Kidney (tissue), 14 donors: ENCODE measurements around the gene RIBC1. TPM values are rescaled to one million over a fixed set of nuclear protein-coding genes. Genes with fewer than 3 reads are reported as not detected.
A peak's percentile ranks its signal among the peaks of the same experiment; 100 is the strongest.
"Not testable (repeated sequence)": the region's sequence is repeated elsewhere in the genome, so short reads cannot be mapped to it uniquely, and the experiment has no call there.

ENCODE experiments used
- DNase-seq, 5 donors: peaks; one replicate each; pipeline ENCODE4 v3.0.0-alpha.2; 2013 to 2020
- FAIRE-seq: peaks from 2 replicates; lab custom pipeline; 2012; peaks lifted over from hg19 to GRCh38; lab: Jason Lieb, UNC
- H3K27ac ChIP-seq, 2 donors: one replicate each; pipeline ENCODE4 v1.7.0; 2013; ENCODE audit warnings: low read depth in 2 of 2, low read length in 2 of 2, inconsistent platforms in 1 of 2
- H3K27me3 ChIP-seq: one replicate; pipeline ENCODE4 v1.7.1; 2013; ENCODE audit warnings: low read length, inconsistent platforms; ENCODE audit not compliant: control insufficient read depth, insufficient read depth
- H3K36me3 ChIP-seq, 3 donors: one replicate each; pipeline versions ENCODE4 v1.7.0 to v1.7.1; 2013; ENCODE audit warnings: low read length in 3 of 3, control low read depth in 1 of 3, inconsistent platforms in 1 of 3; ENCODE audit not compliant: insufficient read depth in 3 of 3, control insufficient read depth in 2 of 3
- H3K4me1 ChIP-seq, 3 donors: one replicate each; pipeline versions ENCODE4 v1.7.0 to v1.7.1; 2013; ENCODE audit warnings: low read length in 3 of 3, inconsistent platforms in 1 of 3, low read depth in 1 of 3; ENCODE audit not compliant: control insufficient read depth in 2 of 3, insufficient read depth in 2 of 3
- H3K4me3 ChIP-seq, 3 donors: one replicate each; pipeline versions ENCODE4 v1.7.0 to v1.8.1; 2013; ENCODE audit warnings: low read length in 3 of 3, control low read depth in 1 of 3, inconsistent platforms in 1 of 3
- H3K9ac ChIP-seq, 3 donors: one replicate each; pipeline versions ENCODE4 v1.7.0 to v1.7.1; 2013; ENCODE audit warnings: low read length in 3 of 3, control low read depth in 1 of 3, inconsistent platforms in 1 of 3
- H3K9me3 ChIP-seq, 3 donors: one replicate each; pipeline versions ENCODE4 v1.7.0 to v1.7.1; 2013; ENCODE audit warnings: low read length in 3 of 3, control low read depth in 1 of 3, inconsistent platforms in 1 of 3; ENCODE audit not compliant: control insufficient read depth in 2 of 3, insufficient read depth in 1 of 3
- CTCF ChIP-seq: IDR thresholded peaks from 3 replicates; pipeline ENCODE4 v1.5.1; 2012; ENCODE audit warnings: mild to moderate bottlenecking, moderate library complexity, borderline replicate concordance; ENCODE audit not compliant: insufficient read depth; ENCODE audit errors: extremely low read depth
- intact Hi-C: fragments of 100-400 bp; cut with DNase I; formaldehyde crosslinking; loops from one replicate; pipeline ENCODE4 v1.11.1; 2022
- polyA plus RNA-seq: library from polyadenylated mRNA; stranded (reverse); fragments of 350-450 nt; fragmentation: Illumina TruSeq; extraction: RNeasy Lipid Tissue Mini Kit (QIAGEN cat#74804); gene quantifications from one replicate; pipeline ENCODE4 v1.2.3, GENCODE V29; 2014; ENCODE audit warnings: low read depth, low replicate concordance; ENCODE audit not compliant: insufficient read depth
- total RNA-seq: library from RNA; stranded (reverse); fragmentation: NEBNext Ultra II Directional; extraction: Animal tissue kit (Norgen Biotek cat#: 25700); gene quantifications from one replicate; pipeline ENCODE4 v1.2.1, GENCODE V29; 2021
- donor health status: control.
- donor health status: control.
- donor health status: control.
- donor health status: control.
- donor health status: control.
- donor health status: DM: yes; HTN: yes; CAD: no.
- donor health status: Normal renal cell carcinoma (clear cell type).

The RIBC1 gene
- total and polyA plus RNA-seq, 2 donors from 2014 or later: 2.5 to 6.4 TPM

GRCh38 chrX:53412446-53412845, 10.2 kb upstream of the RIBC1 start:
- H3K4me3 ChIP-seq: no peak overlapping the region
- FAIRE-seq (no peak), DNase-seq (no peak)
- H3K27me3 ChIP-seq: no peaks in the 10 kb centered on the region
- peaks cover 4 to 33% (median 10%) of the 10 kb centered on the region in 3 donors for H3K36me3 ChIP-seq
- H3K9ac ChIP-seq: no peak overlapping the region
- H3K9me3 ChIP-seq: no peaks in the 10 kb centered on the region
- TF ChIP-seq CTCF: no peak
- H3K27ac ChIP-seq: no peak overlapping the region
- intact Hi-C loops: no loop called here
- no peaks in the 10 kb centered on the region for H3K4me1 ChIP-seq

- H3K27me3 ChIP-seq, H3K4me1 ChIP-seq, H3K9me3 ChIP-seq, H3K4me3 ChIP-seq, DNase-seq, FAIRE-seq, H3K27ac ChIP-seq, H3K36me3 ChIP-seq, intact Hi-C loops, H3K9ac ChIP-seq: not testable (repeated sequence)
Measured at GRCh38 chrX:53420351-53420750, 2.3 kb upstream of the RIBC1 start.

DNA sequence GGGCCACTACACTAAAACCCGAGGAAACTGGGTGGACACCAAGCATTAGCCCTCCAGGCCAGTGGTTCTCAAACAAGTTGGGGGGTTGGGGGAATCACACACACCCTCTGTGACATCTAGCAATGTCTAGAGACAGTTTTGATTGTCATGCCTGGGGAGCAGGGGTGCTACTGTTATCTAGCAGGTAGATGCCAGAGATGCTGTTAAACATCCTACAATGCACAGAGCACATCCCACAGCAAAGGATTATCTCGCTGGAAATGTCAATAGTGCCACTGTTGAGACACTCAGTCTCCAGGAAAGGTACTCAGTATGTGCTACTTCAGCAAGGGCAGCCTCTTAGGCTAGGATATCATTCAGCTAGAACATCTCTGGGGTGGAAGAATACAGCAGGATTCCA, 1.5 kb upstream of the RIBC1 start:
- TF ChIP-seq CTCF: no peak
- FAIRE-seq (no peak), DNase-seq (no peak)
- intact Hi-C loops: no loop called here
- H3K9me3 ChIP-seq: no peaks in the 10 kb centered on the region
- peak overlapping the region; percentile 3 to 92 (median 84) for H3K4me3 ChIP-seq
- no peak overlapping the region for H3K27ac ChIP-seq
- peaks cover 0 to 9% (median 6%) of the 10 kb centered on the region in 3 donors for H3K4me1 ChIP-seq
- H3K27me3 ChIP-seq: peaks cover 2% of the 10 kb centered on the region
- peak overlapping the region in 1 of 3 donors; percentile 71 for H3K9ac ChIP-seq
- no peaks in the 10 kb centered on the region for H3K36me3 ChIP-seq

GRCh38 chrX:53421772-53422085, 944 bp upstream of the RIBC1 start:
- H3K9ac ChIP-seq: peak overlapping the region; percentile 32 to 73 (median 71)
- H3K4me3 ChIP-seq: peak overlapping the region; percentile 78 to 92 (median 84)
- H3K27ac ChIP-seq: peak overlapping the region; percentile 86 to 95
- no peak for TF ChIP-seq CTCF
- intact Hi-C loops: no loop called here
- H3K4me1 ChIP-seq: peaks cover 0 to 9% (median 6%) of the 10 kb centered on the region in 3 donors
- DNase-seq (no peak), FAIRE-seq (no peak)
- H3K36me3 ChIP-seq: no peaks in the 10 kb centered on the region
- no peaks in the 10 kb centered on the region for H3K9me3 ChIP-seq
- peaks cover 2% of the 10 kb centered on the region for H3K27me3 ChIP-seq
